ENCODE measurements around the gene MYH7. TPM values are rescaled to one million over a fixed set of nuclear protein-coding genes. Genes with fewer than 3 reads are reported as not detected.

MYH7 gene
- total RNA-seq, 4 donors from 2014 or later = 0.27 TPM; not detected in 3

GRCh38 chr14:23409966-23410635, 25.4 kb downstream of the MYH7 start:
- DNase-seq = no peak
- intact Hi-C loops (cut with DNase I) = no loop called here
- Histone ChIP-seq H3K27me3 (no peaks in the 10 kb centered on the region), H3K4me1 (no peaks in the 10 kb centered on the region), H3K9me3 (no peaks in the 10 kb centered on the region), H3K36me3 (no peaks in the 10 kb centered on the region), H3K4me3 (replicated peaks in 1 of 3) (no peak overlapping the region), H3K27ac (no peak overlapping the region)
- TF ChIP-seq CTCF (IDR thresholded peaks at IDR 0.05) = no peak
- TF ChIP-seq POLR2A (IDR thresholded peaks at IDR 0.05) = no peak
- 72 to 82% methylated on average over 12 to 14 of the region's 14 CpGs for WGBS, 2 donors

- Histone ChIP-seq H3K4me3 (replicated peaks in 1 of 3) (no peak overlapping the region), H3K27ac (no peak overlapping the region), H3K9me3 (no peaks in the 10 kb centered on the region), H3K4me1 (no peaks in the 10 kb centered on the region), H3K36me3 (no peaks in the 10 kb centered on the region), H3K27me3 (no peaks in the 10 kb centered on the region)
- TF ChIP-seq POLR2A (IDR thresholded peaks at IDR 0.05) (no peak), CTCF (IDR thresholded peaks at IDR 0.05) (no peak)
- intact Hi-C loops (cut with DNase I) = no loop called here
- whole genome bisulfite sequencing, 2 donors = 60 to 82% methylated on average over 2 of the region's 2 CpGs
- DNase-seq = no peak
Measured at GRCh38 chr14:23409475-23409874, 26.0 kb downstream of the MYH7 start.

- Histone ChIP-seq H3K9me3 (no peaks in the 10 kb centered on the region), H3K36me3 (no peaks in the 10 kb centered on the region), H3K27me3 (no peaks in the 10 kb centered on the region), H3K4me1 (no peaks in the 10 kb centered on the region), H3K27ac (no peak overlapping the region), H3K4me3 (replicated peaks in 1 of 3) (no peak overlapping the region)
- no peak for DNase-seq
- intact Hi-C loops (cut with DNase I) = no loop called here
- TF ChIP-seq CTCF (IDR thresholded peaks at IDR 0.05) = no peak
- no peak for TF ChIP-seq POLR2A (IDR thresholded peaks at IDR 0.05)
- 54 to 57% methylated on average over 5 of the region's 5 CpGs for WGBS, 2 donors
Measured at GRCh38 chr14:23408307-23408630, 27.2 kb downstream of the MYH7 start.

- H3K27me3 ChIP-seq = no peaks in the 10 kb centered on the region
- no peaks in the 10 kb centered on the region for H3K4me1 ChIP-seq
- no peak for DNase-seq
- no peak for TF ChIP-seq CTCF (IDR thresholded peaks at IDR 0.05)
- no peak for TF ChIP-seq POLR2A (IDR thresholded peaks at IDR 0.05)
- H3K9me3 ChIP-seq = no peaks in the 10 kb centered on the region
- WGBS, 2 donors = 82 to 84% methylated on average over 15 of the region's 15 CpGs
- no peak within 1 kb of the TSS for H3K4me3 ChIP-seq (replicated peaks in 1 of 3)
- H3K27ac ChIP-seq = no peak within 1 kb of the TSS
- H3K36me3 ChIP-seq = no peaks in the 10 kb centered on the region
- intact Hi-C loops (cut with DNase I) = no loop called here
Measured at GRCh38 chr14:23407516-23408306, 27.7 kb downstream of the MYH7 start, which contains the start of gene MYH6. Gene MYH6, minus strand, starts transcription at chr14:23408273. Its CDS starts 1,050 bp downstream, at chr14:23407223.

GRCh38 chr14:23406725-23407355, 28.6 kb downstream of the MYH7 start:
- Histone ChIP-seq H3K4me1 (no peaks in the 10 kb centered on the region), H3K36me3 (no peaks in the 10 kb centered on the region), H3K4me3 (replicated peaks in 1 of 3) (no peak overlapping the region), H3K27me3 (no peaks in the 10 kb centered on the region), H3K27ac (no peak overlapping the region), H3K9me3 (no peaks in the 10 kb centered on the region)
- TF ChIP-seq POLR2A (IDR thresholded peaks at IDR 0.05) = no peak
- TF ChIP-seq CTCF (IDR thresholded peaks at IDR 0.05) = no peak
- DNase-seq = no peak
- 85 to 89% methylated on average over 15 of the region's 15 CpGs for WGBS, 2 donors
- intact Hi-C loops (cut with DNase I) = no loop called here

Data from thyroid gland (tissue), 4 donors.